GM19463 (cell line): ENCODE data around the gene POLR2F.

Source experiments
- ATAC-seq: cut with Tn5 transposase; IDR thresholded peaks from one replicate; pipeline ENCODE4 v1.9.1; 2021; ENCODE audit warnings: mild to moderate bottlenecking, moderate library complexity; ENCODE audit not compliant: unreplicated experiment

Gene POLR2F

DNA sequence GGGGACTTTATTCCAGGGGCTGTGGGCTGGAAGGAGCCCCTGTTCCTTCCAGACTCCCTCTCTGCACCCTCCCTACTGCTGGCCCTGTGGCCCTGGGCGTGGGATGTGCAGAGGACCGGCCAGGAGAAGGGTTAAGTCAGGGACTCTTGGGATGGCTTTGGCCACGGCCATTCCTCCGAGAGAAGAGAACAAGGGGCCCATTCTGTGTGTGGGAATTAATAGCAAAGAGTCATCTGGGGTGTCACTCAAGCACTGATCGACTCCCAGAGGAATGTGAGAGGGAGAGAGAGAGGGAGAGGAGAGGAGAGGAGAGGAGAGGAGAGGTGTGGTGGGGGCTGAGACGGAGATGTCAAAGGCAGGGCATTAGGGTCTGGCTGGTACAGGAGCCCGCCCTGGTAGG, 45.0 kb downstream of the POLR2F start:
- ATAC-seq, result no peak

GRCh38 chr22:37999236-37999635, 45.7 kb downstream of the POLR2F start:
- no peak for ATAC-seq

- ATAC-seq, result no peak
Observed at GRCh38 chr22:37999640-38000272, 46.3 kb downstream of the POLR2F start.

DNA sequence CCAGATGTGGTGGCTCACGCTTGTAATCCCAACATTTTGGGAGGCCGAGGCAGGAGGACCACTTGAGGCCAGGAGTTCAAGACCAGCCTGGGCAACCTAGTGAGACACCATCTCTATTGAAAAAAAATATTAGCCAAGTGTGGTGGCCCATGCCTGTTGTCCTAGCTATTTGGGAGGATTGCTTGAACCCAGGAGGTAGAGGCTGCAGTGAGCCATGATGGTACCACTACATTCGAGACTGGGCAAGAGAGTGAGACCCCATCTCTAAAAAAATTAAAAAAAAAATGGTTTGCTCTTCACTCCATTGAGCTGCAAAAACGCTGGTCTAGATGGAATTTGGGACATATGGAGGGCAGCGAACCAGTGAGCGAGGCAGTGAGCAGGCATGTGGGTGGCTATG, 52.4 kb downstream of the POLR2F start:
- ATAC-seq, result no peak

DNA sequence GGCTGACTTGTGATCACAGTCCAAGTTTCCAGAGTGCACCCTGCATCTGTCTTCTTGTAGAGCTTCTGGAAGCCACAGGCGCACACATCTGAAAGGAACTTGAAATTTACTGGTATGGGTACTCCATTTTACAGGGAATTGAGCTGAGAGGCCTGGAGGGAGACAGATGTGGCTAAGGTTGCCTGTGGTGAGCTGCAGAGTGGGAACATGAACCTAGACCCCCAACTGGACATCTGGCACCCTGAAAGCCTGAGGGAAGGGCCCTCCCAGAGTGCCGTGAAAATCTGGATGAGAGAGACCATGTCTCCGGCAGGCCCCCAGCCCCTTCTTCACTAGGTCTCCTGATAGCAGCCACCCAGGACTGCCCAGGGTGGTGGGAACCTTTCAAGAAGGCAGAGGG, 53.4 kb downstream of the POLR2F start:
- no peak for ATAC-seq

DNA sequence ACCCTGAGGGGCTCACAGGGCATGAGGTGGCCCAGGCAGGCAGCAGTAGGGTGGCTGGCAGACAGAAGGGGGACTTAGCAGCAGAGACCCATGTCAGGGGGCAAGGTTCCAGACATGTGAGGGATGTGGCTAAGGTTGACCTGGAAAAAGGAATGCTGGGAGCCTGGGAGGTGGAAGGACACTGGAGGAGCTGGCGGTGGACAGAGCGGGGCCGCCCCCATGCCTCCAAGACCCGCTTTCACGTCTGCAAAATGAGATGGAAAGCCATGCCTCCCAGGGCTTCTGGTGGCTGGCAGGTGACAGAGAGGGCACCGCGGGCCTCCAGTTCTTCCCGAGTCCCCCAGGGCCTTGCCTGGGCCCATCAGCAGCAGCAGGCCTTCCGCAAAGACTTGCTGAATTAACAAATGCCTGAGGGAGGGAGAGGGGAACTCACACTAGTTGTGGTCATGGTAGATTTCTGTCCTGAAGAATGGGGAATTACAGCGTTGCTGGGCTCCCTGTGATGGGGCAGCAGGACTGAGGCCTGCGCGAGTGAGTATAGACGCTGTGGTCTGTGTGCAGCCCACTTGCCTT, 53.9 kb downstream of the POLR2F start:
- no peak for ATAC-seq

DNA sequence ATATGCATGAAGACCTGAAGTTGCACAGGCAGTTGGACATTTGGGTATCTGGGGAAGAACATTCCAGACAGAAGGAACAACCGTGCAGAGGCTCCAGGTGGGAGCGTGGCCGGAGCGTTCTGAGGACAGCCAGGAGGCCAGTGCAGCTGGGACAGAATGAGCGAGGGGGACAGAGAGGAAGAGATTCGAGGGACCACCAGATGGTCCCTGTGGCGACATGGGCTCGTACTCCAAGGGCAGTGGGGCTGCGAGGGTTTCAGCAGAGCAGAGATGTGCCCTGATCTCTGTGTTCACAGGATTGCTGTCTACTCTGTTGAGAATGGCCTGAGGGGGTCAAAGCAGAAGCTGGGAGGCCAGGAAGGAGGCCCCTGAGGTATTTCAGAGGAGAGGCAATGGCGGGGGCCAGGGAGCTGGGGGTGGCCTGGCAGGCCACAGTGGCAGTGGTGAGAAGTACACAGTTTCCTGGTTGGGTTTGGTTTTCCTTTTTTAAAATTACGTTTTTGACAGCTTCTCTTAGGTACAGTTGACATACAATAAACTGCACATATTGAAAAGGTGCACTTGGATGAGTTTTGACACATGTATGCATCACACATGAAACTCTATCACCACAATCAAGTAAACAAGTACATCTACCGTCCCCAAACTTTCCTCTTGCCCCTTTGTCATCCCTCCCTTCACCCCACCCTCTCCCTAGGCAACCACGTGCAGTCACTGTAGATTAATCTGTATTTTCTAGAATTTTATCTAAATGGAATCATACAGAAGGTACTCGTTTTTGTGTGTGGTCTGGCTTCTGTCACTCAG, 55.7 kb downstream of the POLR2F start:
- no peak for ATAC-seq

DNA sequence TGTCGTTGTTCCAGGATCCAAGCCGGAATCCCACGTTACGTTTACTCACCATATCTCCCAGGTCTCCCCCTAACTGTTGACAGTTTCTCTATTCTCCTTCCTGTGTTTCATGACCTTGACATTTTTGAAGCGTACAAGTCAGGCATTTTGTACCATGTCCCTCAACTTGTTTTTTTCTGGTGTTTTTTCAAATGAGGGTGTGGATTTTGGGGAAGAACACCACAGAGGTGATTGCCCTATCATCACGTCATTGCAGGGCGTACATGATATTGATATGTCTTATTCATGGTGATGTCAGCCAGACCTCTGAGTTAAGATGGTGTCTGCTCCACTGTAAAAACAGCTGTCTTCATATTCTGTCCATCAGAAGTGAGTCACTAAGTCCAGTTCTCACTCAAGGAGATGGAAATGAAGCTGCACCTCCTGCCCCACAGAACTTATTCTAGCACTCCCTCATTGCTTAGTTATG, 59.1 kb downstream of the POLR2F start:
- ATAC-seq, result no peak

GRCh38 chr22:38014083-38014482, 60.6 kb downstream of the POLR2F start:
- no peak for ATAC-seq

DNA sequence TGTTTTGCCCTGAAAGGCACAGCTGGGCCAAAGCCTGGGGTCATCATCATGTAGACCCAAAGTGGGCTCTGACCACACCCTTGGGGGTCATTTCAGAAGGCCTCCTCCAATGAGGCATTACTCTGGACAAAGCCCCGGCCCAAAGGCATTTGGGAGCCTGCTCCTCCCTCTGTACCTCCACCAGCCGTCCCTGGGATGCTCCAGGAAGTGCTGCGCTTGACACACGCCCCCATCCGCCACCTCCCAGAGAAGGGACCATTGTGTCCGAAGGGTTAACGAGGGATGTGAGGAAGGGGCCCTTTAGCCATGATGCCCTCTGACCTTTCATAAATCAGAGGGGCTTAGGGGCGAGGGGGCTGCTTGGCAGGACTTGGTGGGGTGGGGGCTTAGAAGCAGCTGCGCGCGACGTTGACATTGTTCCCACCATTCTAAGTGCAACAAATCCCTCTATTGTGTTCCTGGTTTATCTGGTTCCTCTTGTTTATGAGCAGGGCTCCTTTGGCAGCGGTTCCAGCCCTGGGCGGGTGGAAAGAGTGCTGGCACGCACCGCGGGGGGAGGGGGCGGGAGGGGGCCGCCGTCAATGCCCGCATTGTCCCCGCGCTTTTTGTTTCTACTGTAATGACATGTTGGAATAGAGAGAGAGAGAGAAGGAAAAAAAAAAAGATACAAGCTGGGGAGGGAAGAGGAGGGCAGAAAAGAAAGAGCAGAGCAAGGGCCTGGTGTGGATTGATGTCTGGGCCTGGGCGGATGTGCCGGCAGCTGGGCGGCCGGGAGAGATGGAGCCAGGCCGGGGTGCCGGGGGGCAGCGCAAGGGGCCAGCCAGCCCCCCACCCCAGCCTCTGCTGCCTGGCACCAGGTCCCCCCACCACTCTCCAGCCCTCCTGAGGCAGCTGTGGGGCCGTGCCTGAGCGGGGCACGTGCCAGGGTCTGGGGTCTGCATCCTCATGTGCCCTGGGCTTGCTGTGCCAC, 63.0 kb downstream of the POLR2F start:
- no peak for ATAC-seq

GRCh38 chr22:38017272-38017920, 63.9 kb downstream of the POLR2F start:
- no peak for ATAC-seq

GRCh38 chr22:38017939-38018885, 64.7 kb downstream of the POLR2F start:
- ATAC-seq, result no peak
